ENCODE results near the gene CGB7.

The CGB7 gene

GRCh38 chr19:49057636-49058234, at the start of gene CGB7:
TSS of gene CGB7 (minus strand) at chr19:49057749. CDS start at chr19:49055375, 2,374 bp downstream.
- DNase-seq = peak; percentile 85

- DNase-seq = peak; percentile 71
Observed at GRCh38 chr19:49106648-49107135, 49.1 kb upstream of the CGB7 start.

- DNase-seq = peak; percentile 41
Observed at GRCh38 chr19:49104229-49104864, 46.8 kb upstream of the CGB7 start.

DNA sequence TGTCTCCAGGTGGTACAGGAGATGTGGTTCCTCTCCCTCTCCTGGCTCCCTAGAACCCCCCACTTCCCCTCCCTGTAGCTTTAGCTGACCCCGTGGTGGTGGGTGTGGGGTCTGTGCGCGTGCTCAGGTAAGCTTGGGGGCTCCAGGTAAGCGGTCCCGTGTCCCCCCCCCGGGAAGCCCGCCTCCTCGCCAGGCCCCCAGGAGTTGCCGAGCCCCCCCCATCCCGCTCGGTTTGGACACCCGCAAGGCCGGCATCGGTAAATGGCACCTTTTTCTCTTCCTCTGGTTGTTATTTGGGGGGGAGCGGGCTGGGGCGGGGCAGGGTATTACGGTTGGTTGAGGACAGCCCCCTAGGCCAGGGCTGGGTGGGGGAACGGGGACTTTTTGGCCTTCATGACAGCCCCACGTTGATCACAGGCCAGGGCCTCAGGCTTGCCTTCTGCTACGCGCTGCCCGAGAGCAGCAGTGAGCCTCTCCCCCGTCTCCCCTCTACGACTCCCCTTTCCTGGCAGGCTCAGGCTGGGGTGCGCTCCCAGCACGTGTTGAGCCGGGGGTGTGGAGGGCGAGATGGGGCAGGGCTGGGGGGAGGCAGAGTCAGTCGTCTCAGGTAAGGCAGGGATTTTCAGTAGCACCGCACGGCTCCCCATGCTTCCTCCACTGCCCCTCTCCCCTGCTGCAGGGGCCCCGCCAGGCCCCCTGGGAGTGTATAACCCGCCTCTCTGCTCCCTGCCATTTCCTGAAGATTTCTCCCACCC, 46.0 kb upstream of the CGB7 start:
- no peak for DNase-seq

DNA sequence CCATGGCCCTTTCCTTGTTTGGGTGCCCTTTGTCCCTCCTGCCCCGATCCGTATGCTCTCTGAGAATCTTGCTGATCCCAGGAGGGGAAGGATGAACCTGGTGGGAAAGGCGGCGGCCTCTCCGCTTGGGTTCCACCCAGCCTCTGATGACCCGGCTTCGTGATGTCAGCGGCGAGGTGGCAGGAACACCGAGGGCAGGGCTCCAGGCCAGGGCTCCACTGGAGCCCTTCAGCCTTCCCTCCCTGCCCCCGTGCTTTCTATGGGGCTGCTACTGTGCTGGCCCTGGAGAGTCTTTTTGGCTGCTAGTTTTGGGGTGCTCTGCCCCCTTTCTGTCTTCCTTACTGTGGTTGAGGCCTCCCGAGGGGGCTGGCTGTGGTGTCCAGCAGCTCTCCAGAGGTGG, 44.8 kb upstream of the CGB7 start:
- no peak for DNase-seq

GRCh38 chr19:49101160-49101559, 43.6 kb upstream of the CGB7 start:
- DNase-seq = no peak

GRCh38 chr19:49098795-49099194, 41.2 kb upstream of the CGB7 start:
- no peak for DNase-seq

DNA sequence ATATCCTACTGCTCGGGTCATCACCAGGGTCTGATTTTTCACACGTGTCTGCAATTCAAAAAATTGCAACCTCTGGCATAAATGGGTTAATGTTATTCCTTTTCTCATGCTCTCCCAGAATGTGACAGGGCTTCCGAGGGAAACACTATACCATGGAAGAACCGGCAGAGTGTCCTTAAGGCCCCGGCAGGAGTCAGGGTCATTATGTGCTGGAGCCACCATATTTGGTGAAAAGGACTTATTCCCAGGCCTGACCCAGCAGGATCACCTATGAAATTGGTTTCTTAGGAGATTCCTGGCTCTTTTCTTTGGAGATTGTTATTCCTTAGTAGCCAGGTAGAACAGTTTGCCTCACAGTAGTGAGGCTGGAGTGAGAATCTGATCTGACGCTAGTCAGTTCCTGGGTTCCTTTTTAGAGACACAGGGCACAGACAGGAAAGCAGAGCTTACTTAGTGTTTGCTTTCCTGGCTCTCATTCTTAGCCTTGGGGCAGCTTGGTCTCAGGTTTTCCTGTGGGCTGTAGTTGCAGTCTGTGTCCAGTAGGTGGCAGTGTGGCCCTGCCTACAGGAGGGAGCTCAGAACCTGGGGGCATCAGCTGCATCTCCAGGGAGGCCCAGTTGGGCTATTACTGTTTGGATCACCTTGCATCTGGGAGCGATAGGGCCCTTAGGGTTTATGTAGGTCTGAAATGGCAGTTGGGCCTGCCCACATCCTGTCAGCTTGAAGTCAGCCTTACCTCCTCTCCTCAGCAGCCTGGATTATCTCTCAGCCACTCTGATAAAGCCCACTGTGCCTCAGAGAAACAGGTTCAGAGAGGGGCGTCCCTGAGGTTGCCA, 40.1 kb upstream of the CGB7 start:
- peak; percentile 82 for DNase-seq

- no peak for DNase-seq
Observed at GRCh38 chr19:49094505-49095482, 37.2 kb upstream of the CGB7 start.

- DNase-seq = no peak
Observed at GRCh38 chr19:49092686-49093085, 35.1 kb upstream of the CGB7 start.

DNA sequence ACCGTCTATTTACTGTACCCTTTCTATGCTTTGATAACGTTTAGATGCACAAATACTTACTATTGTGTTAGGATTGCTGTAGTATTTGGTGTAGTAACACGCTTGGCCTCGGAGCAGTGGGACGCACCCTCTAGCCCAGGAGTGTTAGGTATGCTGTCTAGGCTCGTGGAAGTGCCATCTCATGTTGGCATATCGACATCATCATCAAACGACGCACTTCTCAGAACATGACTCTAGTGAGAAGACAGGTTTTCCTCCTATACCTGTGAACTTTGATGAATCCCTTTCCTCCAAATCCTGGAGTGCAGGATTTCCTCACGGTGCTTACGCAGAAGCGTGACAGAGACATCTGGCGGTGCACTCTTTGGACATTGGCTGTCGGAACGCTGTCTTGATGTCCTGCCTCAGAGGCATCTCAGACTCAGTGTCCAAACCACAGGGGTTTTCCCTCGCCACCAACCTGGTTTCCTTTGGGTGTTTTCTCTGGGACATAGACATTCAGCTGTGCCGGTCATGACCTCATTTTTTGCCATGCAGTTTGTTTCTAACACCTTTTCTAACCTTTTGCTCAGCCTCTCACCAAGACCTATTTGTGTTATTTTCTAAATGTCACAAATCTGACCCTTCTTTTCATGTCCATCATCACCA, 34.0 kb upstream of the CGB7 start:
- no peak for DNase-seq

DNA sequence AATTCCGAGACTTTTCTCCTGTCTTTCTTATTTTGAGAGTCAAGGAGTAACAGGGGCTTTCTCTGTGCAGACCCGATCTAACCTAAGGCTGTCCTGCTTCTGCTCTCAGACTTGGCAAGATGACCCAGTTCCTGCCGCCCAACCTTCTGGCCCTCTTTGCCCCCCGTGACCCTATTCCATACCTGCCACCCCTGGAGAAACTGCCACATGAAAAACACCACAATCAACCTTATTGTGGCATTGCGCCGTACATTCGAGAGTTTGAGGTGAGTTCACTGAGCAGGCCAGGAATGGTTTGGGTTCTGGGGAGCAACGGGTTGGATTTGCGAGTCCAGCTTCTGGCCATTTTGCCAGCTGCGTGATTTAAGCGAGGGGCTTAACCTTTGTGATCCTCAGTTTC, 28.7 kb upstream of the CGB7 start:
- DNase-seq = no peak

- DNase-seq = no peak
Observed at GRCh38 chr19:49085868-49086232, 28.3 kb upstream of the CGB7 start.

DNA sequence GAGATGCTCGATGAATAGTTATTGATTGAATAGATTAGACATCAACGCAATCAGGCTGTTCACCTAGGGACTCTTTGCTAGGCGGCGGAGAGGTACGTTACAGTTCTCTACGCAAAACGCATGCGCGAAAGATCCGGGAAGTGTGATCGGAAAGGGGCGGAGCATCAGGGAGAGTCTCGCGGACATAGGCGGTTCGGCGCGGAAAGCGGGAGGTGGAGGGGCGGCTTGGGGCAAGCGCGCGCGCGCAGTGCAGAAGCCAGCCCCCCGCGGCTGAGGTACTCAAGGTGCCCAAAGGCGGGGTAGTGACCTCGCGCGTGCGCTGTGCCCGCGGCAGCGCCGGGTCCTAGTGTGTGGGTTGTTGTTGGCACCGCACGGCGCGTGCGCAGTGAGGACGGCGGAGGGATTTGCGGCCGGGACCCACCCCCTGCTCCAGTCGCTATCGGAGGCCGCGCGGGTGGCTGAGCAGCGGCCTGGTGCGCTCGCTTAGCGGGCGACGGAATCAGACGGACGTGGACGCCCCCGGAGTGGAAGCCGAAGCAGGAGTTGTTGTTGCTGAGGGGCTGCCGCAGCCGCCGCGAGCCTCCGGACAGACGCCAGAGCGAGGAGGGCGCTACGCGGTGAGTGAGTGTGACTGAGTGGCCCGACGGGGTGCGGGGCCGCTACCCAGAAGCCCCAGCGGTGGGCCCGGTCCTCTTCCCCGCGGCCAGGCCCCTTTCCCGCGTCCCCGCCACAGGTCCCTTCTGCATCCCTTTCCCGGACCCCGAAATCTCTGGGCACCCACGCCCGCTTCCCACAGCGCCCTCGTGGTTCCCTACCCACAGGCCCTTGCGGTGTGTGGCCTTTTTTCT, 27.7 kb upstream of the CGB7 start, which contains the start of gene SNRNP70:
Gene SNRNP70 (plus strand): TSS at position 432 of the 848 bp plus-strand sequence. CDS start 964 bp downstream, outside the sequence.
- DNase-seq = peak; percentile 100

GRCh38 chr19:49084206-49085019, 26.9 kb upstream of the CGB7 start:
- no peak for DNase-seq

DNA sequence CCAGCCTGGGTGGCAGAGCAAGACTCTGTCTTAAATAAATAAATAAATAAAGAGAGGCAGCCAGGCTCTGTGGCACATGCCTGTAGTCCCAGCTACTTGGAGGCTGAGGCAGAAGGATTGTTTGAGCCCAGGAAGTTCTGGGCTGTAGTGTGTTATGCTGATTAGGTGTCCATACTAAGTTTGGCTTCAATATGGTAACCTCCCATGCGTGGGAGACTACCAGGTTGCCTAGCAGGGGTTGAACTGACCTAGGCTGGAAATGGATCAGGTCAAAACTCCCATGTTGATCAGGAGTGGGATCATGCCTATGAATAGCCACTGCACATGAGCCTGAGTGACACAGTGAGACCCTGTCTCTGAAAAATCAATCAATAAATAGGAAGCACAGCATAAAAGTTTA, 23.7 kb upstream of the CGB7 start:
- DNase-seq = no peak

DNA sequence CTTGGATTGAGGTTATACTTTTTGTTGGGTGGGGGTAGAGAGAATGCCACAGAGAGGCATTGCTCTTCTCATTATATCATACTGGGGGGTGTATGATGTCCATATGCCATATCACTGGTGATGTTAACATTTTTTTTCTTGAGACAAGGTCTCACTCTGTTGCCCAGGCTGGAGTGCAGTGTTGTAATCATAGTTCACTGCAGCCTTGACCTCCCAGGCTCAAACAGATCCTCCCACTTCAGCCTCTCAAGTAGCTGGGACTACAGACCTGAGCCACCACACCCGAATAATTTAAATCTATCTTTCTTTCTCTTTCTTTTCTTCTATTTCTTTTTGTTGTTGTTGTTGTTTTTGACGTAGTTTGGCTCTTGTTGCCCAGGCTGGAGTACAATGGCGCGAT, 22.8 kb upstream of the CGB7 start:
- DNase-seq = no peak

GRCh38 chr19:49074869-49075268, 17.3 kb upstream of the CGB7 start:
- peak; percentile 63 for DNase-seq
